ENCODE data around the gene EHD3. TPM values are rescaled to one million over a fixed set of nuclear protein-coding genes. Genes with fewer than 3 reads are reported as not detected.

EHD3 gene
- total and polyA plus RNA-seq, 3 donors from 2014 or later = 3.5 to 5.1 (median 4.5) TPM

- Histone ChIP-seq H3K9me3 (no peaks in the 10 kb centered on the region), H3K4me1 (no peaks in the 10 kb centered on the region), H3K36me3 (ENCODE audit: low read depth, missing control alignments) (no peaks in the 10 kb centered on the region), H3K27ac (no peak overlapping the region), H3K4me3 (no peak overlapping the region), H3K27me3 (no peaks in the 10 kb centered on the region)
- no peak for DNase-seq
- intact Hi-C loops (cut with DNase I; ENCODE audit: low total_unique reads) = no loop called here
- 80 to 84% methylated on average over 7 to 10 of the region's 10 CpGs for WGBS, 2 donors
- TF ChIP-seq CTCF (IDR thresholded peaks at IDR 0.05) = no peak
These were observed 7.8 kb downstream of the EHD3 start for GRCh38 chr2:31241625-31242270.

- WGBS, 2 donors = 89 to 92% methylated on average over 5 of the region's 5 CpGs
- H3K4me1 ChIP-seq = no peaks in the 10 kb centered on the region
These were observed 9.1 kb downstream of the EHD3 start for GRCh38 chr2:31243053-31243452.

GRCh38 chr2:31244101-31244500 lies 10.1 kb downstream of the EHD3 start:
- intact Hi-C loops (cut with DNase I; ENCODE audit: low total_unique reads) = no loop called here
- 95 to 97% methylated on average over 10 of the region's 10 CpGs for WGBS, 2 donors
- no peak for DNase-seq
- no peak for TF ChIP-seq POLR2A (IDR thresholded peaks at IDR 0.05)
- no peak for TF ChIP-seq CTCF (IDR thresholded peaks at IDR 0.05)
- Histone ChIP-seq H3K9me3 (no peaks in the 10 kb centered on the region), H3K4me3 (no peak overlapping the region), H3K27me3 (no peaks in the 10 kb centered on the region), H3K4me1 (no peaks in the 10 kb centered on the region), H3K36me3 (ENCODE audit: low read depth, missing control alignments) (no peaks in the 10 kb centered on the region), H3K27ac (no peak overlapping the region)

More at GRCh38 chr2:31243053-31243452, 9.1 kb downstream of the EHD3 start:
- intact Hi-C loops (cut with DNase I; ENCODE audit: low total_unique reads) = no loop called here
- Histone ChIP-seq H3K4me3 (no peak overlapping the region), H3K36me3 (ENCODE audit: low read depth, missing control alignments) (no peaks in the 10 kb centered on the region), H3K27me3 (no peaks in the 10 kb centered on the region), H3K27ac (no peak overlapping the region), H3K9me3 (no peaks in the 10 kb centered on the region)
- DNase-seq = no peak
- TF ChIP-seq POLR2A (IDR thresholded peaks at IDR 0.05) (no peak), CTCF (IDR thresholded peaks at IDR 0.05) (no peak)

- intact Hi-C loops (cut with DNase I; ENCODE audit: low total_unique reads) = no loop called here
- H3K36me3 ChIP-seq (ENCODE audit: low read depth, missing control alignments) = no peaks in the 10 kb centered on the region
- no peaks in the 10 kb centered on the region for H3K9me3 ChIP-seq
- no peaks in the 10 kb centered on the region for H3K4me1 ChIP-seq
- TF ChIP-seq POLR2A (IDR thresholded peaks at IDR 0.05) (no peak), CTCF (IDR thresholded peaks at IDR 0.05) (no peak)
- no peaks in the 10 kb centered on the region for H3K27me3 ChIP-seq
- DNase-seq = no peak
- H3K4me3 ChIP-seq = no peak overlapping the region
- no peak overlapping the region for H3K27ac ChIP-seq
- WGBS, 2 donors = 94 to 95% methylated on average over 3 of the region's 3 CpGs
These were observed 12.4 kb downstream of the EHD3 start for GRCh38 chr2:31246184-31246852.

- TF ChIP-seq CTCF (IDR thresholded peaks at IDR 0.05) (no peak), POLR2A (IDR thresholded peaks at IDR 0.05) (no peak)
- no peak overlapping the region for H3K4me3 ChIP-seq
- intact Hi-C loops (cut with DNase I; ENCODE audit: low total_unique reads) = no loop called here
- H3K27ac ChIP-seq = no peak overlapping the region
- no peak for DNase-seq
- H3K36me3 ChIP-seq (ENCODE audit: low read depth, missing control alignments) = no peaks in the 10 kb centered on the region
- H3K27me3 ChIP-seq = no peaks in the 10 kb centered on the region
- 81 to 86% methylated on average over 5 of the region's 5 CpGs for WGBS, 2 donors
- H3K9me3 ChIP-seq = no peaks in the 10 kb centered on the region
- no peaks in the 10 kb centered on the region for H3K4me1 ChIP-seq
These were observed 13.8 kb downstream of the EHD3 start for GRCh38 chr2:31247711-31248110.

All from testis (tissue), 3 donors.